ENCODE measurements around the gene PCDH9.

The PCDH9 gene

DNA sequence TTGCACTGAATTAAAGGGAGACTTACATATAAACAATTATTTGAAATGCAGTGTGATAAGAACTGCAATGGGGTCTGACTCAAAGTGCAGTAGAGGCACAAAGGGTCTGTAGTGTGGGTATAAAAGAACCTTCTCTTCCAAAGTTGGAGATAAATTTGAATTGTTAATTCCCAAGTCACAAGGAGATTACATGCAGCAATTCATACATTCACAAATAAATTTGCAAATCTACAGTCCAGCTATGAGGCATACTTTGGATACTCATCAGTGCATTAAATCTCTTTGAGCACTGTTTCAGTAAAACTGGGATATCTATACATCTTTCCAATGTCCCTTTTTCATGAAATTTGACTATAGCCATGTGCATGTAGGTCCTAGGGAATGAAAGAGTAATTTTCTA, 799.4 kb downstream of the PCDH9 start:
- H3K14ac ChIP-seq (ENCODE audit: low read length) = no peak overlapping the region
- no peaks in the 10 kb centered on the region for H3K79me2 ChIP-seq (ENCODE audit: control insufficient read depth, insufficient read depth, low read length, poor library complexity)
- no peaks in the 10 kb centered on the region for H3K9me3 ChIP-seq (ENCODE audit: insufficient read depth, low read depth, low read length)
- no peak for DNase-seq
- H3K9ac ChIP-seq (ENCODE audit: low read length) = no peak overlapping the region
- H4K8ac ChIP-seq (ENCODE audit: low read depth, low read length) = no peak overlapping the region
- H3K36me3 ChIP-seq (ENCODE audit: control insufficient read depth in 1 of 2, insufficient read depth in 2 of 2, low read length in 2 of 2) = no peaks in the 10 kb centered on the region
- H3K4ac ChIP-seq (ENCODE audit: low read depth, low read length) = no peak overlapping the region
- H3K4me1 ChIP-seq (ENCODE audit: control insufficient read depth in 1 of 2, insufficient read depth in 2 of 2, low read length in 2 of 2) = no peaks in the 10 kb centered on the region
- no peak overlapping the region for H2BK5ac ChIP-seq (ENCODE audit: low read depth, low read length, poor library complexity)
- H3K27me3 ChIP-seq (ENCODE audit: insufficient read depth, low read length) = no peaks in the 10 kb centered on the region
- H4K12ac ChIP-seq (ENCODE audit: low read depth, low read length) = no peak overlapping the region
- H2BK120ac ChIP-seq (ENCODE audit: insufficient read depth, low read length, poor library complexity) = no peak overlapping the region
- H3K18ac ChIP-seq (ENCODE audit: low read length) = no peak overlapping the region
- no peak overlapping the region for H3K23ac ChIP-seq (ENCODE audit: low read length)
- H3K4me3 ChIP-seq (ENCODE audit: low read depth, low read length) = no peak overlapping the region
- H3K79me1 ChIP-seq (ENCODE audit: low read length) = no peaks in the 10 kb centered on the region
- H3K4me2 ChIP-seq (ENCODE audit: low read length) = no peak overlapping the region
- no peak overlapping the region for H2BK12ac ChIP-seq (ENCODE audit: low read length)
- H2AFZ ChIP-seq (ENCODE audit: insufficient read depth, low read length, poor library complexity) = no peak overlapping the region
- no peak overlapping the region for H2AK5ac ChIP-seq (ENCODE audit: low read length)
- no peak overlapping the region for H4K91ac ChIP-seq (ENCODE audit: low read depth, low read length)
- H3K27ac ChIP-seq (ENCODE audit: low read depth, low read length) = no peak overlapping the region

DNA sequence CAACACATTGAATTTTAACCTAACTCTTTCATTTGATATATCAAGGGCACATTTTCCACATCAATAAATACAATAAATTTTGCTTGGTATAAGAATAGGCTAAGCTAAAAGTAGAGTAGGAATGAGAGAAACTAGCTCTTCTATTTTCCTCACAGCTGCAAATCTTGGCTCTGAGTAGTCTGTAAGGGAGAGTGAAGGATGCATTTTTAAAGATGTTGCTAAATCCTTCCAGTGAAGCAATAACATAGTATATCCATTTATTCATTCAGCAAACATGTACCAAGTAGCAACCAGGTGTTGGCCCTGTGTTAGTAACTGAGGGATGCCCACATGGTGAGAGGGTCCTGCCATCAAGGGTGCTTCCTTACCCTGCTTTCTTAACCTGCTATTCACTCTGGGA, 799.9 kb downstream of the PCDH9 start:
- H3K9me3 ChIP-seq (ENCODE audit: insufficient read depth, low read depth, low read length) = no peaks in the 10 kb centered on the region
- no peak overlapping the region for H3K18ac ChIP-seq (ENCODE audit: low read length)
- no peak overlapping the region for H2BK12ac ChIP-seq (ENCODE audit: low read length)
- no peak overlapping the region for H3K9ac ChIP-seq (ENCODE audit: low read length)
- H3K23ac ChIP-seq (ENCODE audit: low read length) = no peak overlapping the region
- H3K4ac ChIP-seq (ENCODE audit: low read depth, low read length) = no peak overlapping the region
- no peaks in the 10 kb centered on the region for H3K79me1 ChIP-seq (ENCODE audit: low read length)
- H3K4me2 ChIP-seq (ENCODE audit: low read length) = no peak overlapping the region
- no peaks in the 10 kb centered on the region for H3K27me3 ChIP-seq (ENCODE audit: insufficient read depth, low read length)
- H2AK5ac ChIP-seq (ENCODE audit: low read length) = no peak overlapping the region
- H3K4me3 ChIP-seq (ENCODE audit: low read depth, low read length) = no peak overlapping the region
- H4K12ac ChIP-seq (ENCODE audit: low read depth, low read length) = no peak overlapping the region
- H2BK5ac ChIP-seq (ENCODE audit: low read depth, low read length, poor library complexity) = no peak overlapping the region
- no peak overlapping the region for H2BK120ac ChIP-seq (ENCODE audit: insufficient read depth, low read length, poor library complexity)
- no peaks in the 10 kb centered on the region for H3K79me2 ChIP-seq (ENCODE audit: control insufficient read depth, insufficient read depth, low read length, poor library complexity)
- no peak overlapping the region for H4K8ac ChIP-seq (ENCODE audit: low read depth, low read length)
- H4K91ac ChIP-seq (ENCODE audit: low read depth, low read length) = no peak overlapping the region
- no peaks in the 10 kb centered on the region for H3K36me3 ChIP-seq (ENCODE audit: control insufficient read depth in 1 of 2, insufficient read depth in 2 of 2, low read length in 2 of 2)
- H3K4me1 ChIP-seq (ENCODE audit: control insufficient read depth in 1 of 2, insufficient read depth in 2 of 2, low read length in 2 of 2) = no peaks in the 10 kb centered on the region
- no peak for DNase-seq
- H2AFZ ChIP-seq (ENCODE audit: insufficient read depth, low read length, poor library complexity) = no peak overlapping the region
- no peak overlapping the region for H3K27ac ChIP-seq (ENCODE audit: low read depth, low read length)
- no peak overlapping the region for H3K14ac ChIP-seq (ENCODE audit: low read length)

DNA sequence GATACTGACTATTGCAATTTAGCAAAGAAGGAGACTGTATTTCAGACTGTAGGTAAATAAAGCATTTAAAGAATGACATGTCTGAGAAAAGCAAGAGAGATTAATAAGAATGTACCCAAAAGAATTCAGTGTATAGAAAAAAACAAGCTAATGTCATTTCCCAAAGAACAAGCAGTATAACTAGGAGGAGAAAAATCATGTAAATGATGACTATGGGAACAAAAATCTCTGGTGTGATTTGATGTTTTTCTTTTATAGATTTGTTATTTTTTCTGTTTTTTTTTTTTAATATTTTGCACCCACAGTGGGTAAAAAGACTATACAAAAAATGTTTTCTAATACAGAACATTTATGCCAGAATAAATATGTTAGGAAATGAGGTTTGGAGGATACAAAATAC, 801.0 kb downstream of the PCDH9 start:
- no peak overlapping the region for H3K4me2 ChIP-seq (ENCODE audit: low read length)
- no peak overlapping the region for H3K23ac ChIP-seq (ENCODE audit: low read length)
- no peak overlapping the region for H3K27ac ChIP-seq (ENCODE audit: low read depth, low read length)
- no peak overlapping the region for H4K91ac ChIP-seq (ENCODE audit: low read depth, low read length)
- no peaks in the 10 kb centered on the region for H3K27me3 ChIP-seq (ENCODE audit: insufficient read depth, low read length)
- no peak overlapping the region for H4K8ac ChIP-seq (ENCODE audit: low read depth, low read length)
- no peak overlapping the region for H3K18ac ChIP-seq (ENCODE audit: low read length)
- H2BK120ac ChIP-seq (ENCODE audit: insufficient read depth, low read length, poor library complexity) = no peak overlapping the region
- H3K4me1 ChIP-seq (ENCODE audit: control insufficient read depth in 1 of 2, insufficient read depth in 2 of 2, low read length in 2 of 2) = no peaks in the 10 kb centered on the region
- H3K9ac ChIP-seq (ENCODE audit: low read length) = no peak overlapping the region
- H3K4ac ChIP-seq (ENCODE audit: low read depth, low read length) = no peak overlapping the region
- no peak overlapping the region for H2BK5ac ChIP-seq (ENCODE audit: low read depth, low read length, poor library complexity)
- no peak overlapping the region for H2AK5ac ChIP-seq (ENCODE audit: low read length)
- no peaks in the 10 kb centered on the region for H3K79me1 ChIP-seq (ENCODE audit: low read length)
- no peaks in the 10 kb centered on the region for H3K79me2 ChIP-seq (ENCODE audit: control insufficient read depth, insufficient read depth, low read length, poor library complexity)
- no peak for DNase-seq
- no peak overlapping the region for H3K4me3 ChIP-seq (ENCODE audit: low read depth, low read length)
- no peaks in the 10 kb centered on the region for H3K9me3 ChIP-seq (ENCODE audit: insufficient read depth, low read depth, low read length)
- no peak overlapping the region for H2BK12ac ChIP-seq (ENCODE audit: low read length)
- no peak overlapping the region for H2AFZ ChIP-seq (ENCODE audit: insufficient read depth, low read length, poor library complexity)
- no peaks in the 10 kb centered on the region for H3K36me3 ChIP-seq (ENCODE audit: control insufficient read depth in 1 of 2, insufficient read depth in 2 of 2, low read length in 2 of 2)
- H3K14ac ChIP-seq (ENCODE audit: low read length) = no peak overlapping the region
- no peak overlapping the region for H4K12ac ChIP-seq (ENCODE audit: low read depth, low read length)

DNA sequence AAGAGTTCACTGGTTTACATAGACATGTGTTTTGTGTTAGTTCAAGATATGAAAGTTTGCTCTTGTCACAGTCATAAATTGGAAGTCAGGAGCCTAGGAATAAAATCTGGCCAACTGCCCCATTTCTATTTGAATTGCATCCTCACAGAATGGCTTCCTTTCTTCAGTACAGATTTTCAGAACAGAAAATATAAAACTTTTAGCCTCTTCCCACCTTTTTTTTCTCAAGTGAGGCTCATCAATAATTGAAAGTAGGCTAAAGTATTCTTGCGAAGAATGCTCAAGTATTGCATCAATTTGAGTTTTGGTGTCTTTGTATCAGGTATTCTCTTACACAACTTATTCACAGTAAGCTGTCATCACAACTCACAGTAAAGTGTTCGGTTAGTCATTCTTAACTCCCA, 802.7 kb downstream of the PCDH9 start:
- Histone ChIP-seq H4K8ac (ENCODE audit: low read depth, low read length) (no peak overlapping the region), H3K79me2 (ENCODE audit: control insufficient read depth, insufficient read depth, low read length, poor library complexity) (no peaks in the 10 kb centered on the region), H2BK5ac (ENCODE audit: low read depth, low read length, poor library complexity) (no peak overlapping the region), H3K4me3 (ENCODE audit: low read depth, low read length) (no peak overlapping the region), H3K23ac (ENCODE audit: low read length) (no peak overlapping the region), H4K12ac (ENCODE audit: low read depth, low read length) (no peak overlapping the region), H3K4me2 (ENCODE audit: low read length) (no peak overlapping the region), H3K36me3 (ENCODE audit: control insufficient read depth in 1 of 2, insufficient read depth in 2 of 2, low read length in 2 of 2) (no peaks in the 10 kb centered on the region), H3K14ac (ENCODE audit: low read length) (no peak overlapping the region), H2BK120ac (ENCODE audit: insufficient read depth, low read length, poor library complexity) (no peak overlapping the region), H3K4ac (ENCODE audit: low read depth, low read length) (no peak overlapping the region), H3K9me3 (ENCODE audit: insufficient read depth, low read depth, low read length) (no peaks in the 10 kb centered on the region), H2AK5ac (ENCODE audit: low read length) (no peak overlapping the region), H3K4me1 (ENCODE audit: control insufficient read depth in 1 of 2, insufficient read depth in 2 of 2, low read length in 2 of 2) (no peaks in the 10 kb centered on the region), H3K9ac (ENCODE audit: low read length) (no peak overlapping the region), H3K27me3 (ENCODE audit: insufficient read depth, low read length) (no peaks in the 10 kb centered on the region), H2BK12ac (ENCODE audit: low read length) (no peak overlapping the region), H4K91ac (ENCODE audit: low read depth, low read length) (no peak overlapping the region), H3K79me1 (ENCODE audit: low read length) (no peaks in the 10 kb centered on the region), H3K18ac (ENCODE audit: low read length) (no peak overlapping the region), H3K27ac (ENCODE audit: low read depth, low read length) (no peak overlapping the region), H2AFZ (ENCODE audit: insufficient read depth, low read length, poor library complexity) (no peak overlapping the region)
- DNase-seq = no peak
- no CpG with 5 or more reads among the region's 2 CpGs for WGBS (ENCODE audit: extremely low coverage, insufficient coverage, insufficient read length)

DNA sequence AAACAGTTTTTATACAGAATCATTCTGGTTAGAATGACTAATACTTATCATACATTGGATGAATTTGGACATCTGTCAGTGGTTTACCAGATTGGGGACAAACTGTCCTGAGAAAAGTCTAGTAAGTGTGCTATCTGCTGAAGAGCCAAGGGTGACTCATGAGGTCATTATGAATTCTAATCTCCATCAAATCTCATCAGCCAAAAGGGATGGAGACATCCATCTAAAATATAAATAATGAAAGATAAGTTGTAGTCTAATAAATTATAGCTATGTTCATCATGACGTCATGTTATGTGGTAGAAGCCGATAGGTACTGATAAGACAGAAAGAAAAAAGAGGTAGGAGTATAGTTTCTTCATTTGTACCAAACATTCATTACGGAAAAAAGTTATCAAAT, 804.4 kb downstream of the PCDH9 start:
- no peak overlapping the region for H3K4me3 ChIP-seq (ENCODE audit: low read depth, low read length)
- H2AK5ac ChIP-seq (ENCODE audit: low read length) = no peak overlapping the region
- DNase-seq = no peak
- no peak overlapping the region for H3K23ac ChIP-seq (ENCODE audit: low read length)
- H2BK120ac ChIP-seq (ENCODE audit: insufficient read depth, low read length, poor library complexity) = no peak overlapping the region
- H3K9me3 ChIP-seq (ENCODE audit: insufficient read depth, low read depth, low read length) = no peaks in the 10 kb centered on the region
- no peaks in the 10 kb centered on the region for H3K27me3 ChIP-seq (ENCODE audit: insufficient read depth, low read length)
- no peak overlapping the region for H3K4me2 ChIP-seq (ENCODE audit: low read length)
- H3K9ac ChIP-seq (ENCODE audit: low read length) = no peak overlapping the region
- H3K4me1 ChIP-seq (ENCODE audit: control insufficient read depth in 1 of 2, insufficient read depth in 2 of 2, low read length in 2 of 2) = no peaks in the 10 kb centered on the region
- no peak overlapping the region for H3K27ac ChIP-seq (ENCODE audit: low read depth, low read length)
- H3K36me3 ChIP-seq (ENCODE audit: control insufficient read depth in 1 of 2, insufficient read depth in 2 of 2, low read length in 2 of 2) = no peaks in the 10 kb centered on the region
- no peak overlapping the region for H3K18ac ChIP-seq (ENCODE audit: low read length)
- no peak overlapping the region for H2BK5ac ChIP-seq (ENCODE audit: low read depth, low read length, poor library complexity)
- H3K79me2 ChIP-seq (ENCODE audit: control insufficient read depth, insufficient read depth, low read length, poor library complexity) = no peaks in the 10 kb centered on the region
- H4K12ac ChIP-seq (ENCODE audit: low read depth, low read length) = no peak overlapping the region
- WGBS (ENCODE audit: extremely low coverage, insufficient coverage, insufficient read length) = no CpG with 5 or more reads among the region's 3 CpGs
- H2BK12ac ChIP-seq (ENCODE audit: low read length) = no peak overlapping the region
- H4K8ac ChIP-seq (ENCODE audit: low read depth, low read length) = no peak overlapping the region
- H2AFZ ChIP-seq (ENCODE audit: insufficient read depth, low read length, poor library complexity) = no peak overlapping the region
- no peaks in the 10 kb centered on the region for H3K79me1 ChIP-seq (ENCODE audit: low read length)
- no peak overlapping the region for H3K4ac ChIP-seq (ENCODE audit: low read depth, low read length)
- H3K14ac ChIP-seq (ENCODE audit: low read length) = no peak overlapping the region
- H4K91ac ChIP-seq (ENCODE audit: low read depth, low read length) = no peak overlapping the region

All from trophoblast cell (in vitro differentiated cells and primary cell).